H1 (cell line): ENCODE data around the gene CDRT15. TPM values are rescaled to one million over a fixed set of nuclear protein-coding genes. Genes with fewer than 3 reads are reported as not detected.

Source experiments
- E2F6 ChIP-seq: IDR thresholded peaks from 2 replicates; pipeline ENCODE4 v1.6.1; 2012; ENCODE audit warnings: inconsistent platforms
- NANOG ChIP-seq: IDR thresholded peaks from 2 replicates; pipeline ENCODE4 v1.6.1; 2011; ENCODE audit warnings: low read length, low read depth, mild to moderate bottlenecking, inconsistent platforms; ENCODE audit not compliant: insufficient read depth, poor library complexity, severe bottlenecking
- RAD21 ChIP-seq, 2 experiments: IDR thresholded peaks in 1 of 2; conservative IDR thresholded peaks in 1 of 2; 2 replicates each; pipeline ENCODE4 v1.6.1; 2011; ENCODE audit warnings: low read depth in 2 of 2, low read length in 2 of 2, improper control_type of control experiment in 1 of 2, inconsistent platforms in 1 of 2, mild to moderate bottlenecking in 1 of 2, moderate library complexity in 1 of 2
- RFX5 ChIP-seq: IDR thresholded peaks from 2 replicates; pipeline ENCODE4 v1.6.1; 2011; ENCODE audit warnings: low read depth, low read length, improper control_type of control experiment, borderline replicate concordance
- RNF2 ChIP-seq: fragments of 200-900, 300-1000 bp; sonication (generic); IDR thresholded peaks from 2 replicates; pipeline ENCODE4 v1.7.1; 2016; ENCODE audit warnings: borderline replicate concordance, low read depth, mild to moderate bottlenecking, antibody characterized with exemption, low read length; ENCODE audit not compliant: poor library complexity, severe bottlenecking; ENCODE audit errors: missing control alignments
- SP2 ChIP-seq: IDR thresholded peaks from 2 replicates; pipeline ENCODE4 v1.6.1; 2012; ENCODE audit warnings: mild to moderate bottlenecking, low read length, inconsistent platforms
- YY1 ChIP-seq: IDR thresholded peaks from 2 replicates; pipeline ENCODE4 v1.6.1; 2011; ENCODE audit warnings: low read depth, mild to moderate bottlenecking, low read length
- polyA plus RNA-seq, 7 experiments: library from polyadenylated mRNA; depleted of rRNA in 3 of 7; stranded (reverse) in 5 of 7; unstranded in 2 of 7; fragments of >200 nt in 5 of 7; fragments of 200-250 nt in 2 of 7; gene quantifications; 1 replicate in 5 of 7; 2 replicates in 1 of 7; 4 replicates in 1 of 7; pipeline versions ENCODE4 v1.2.1 to v1.2.3, GENCODE V29; 2011 to 2013; ENCODE audit warnings: missing spikeins in 2 of 7, mixed read lengths in 2 of 7
- total RNA-seq: library from RNA; stranded (reverse); fragmentation: NEBNext Ultra II Directional; extraction: Animal tissue kit (Norgen Biotek cat#: 25700); gene quantifications from 2 replicates; pipeline ENCODE4 v1.2.1, GENCODE V29; 2021

Gene CDRT15
- total and polyA plus RNA-seq, 2 of the 8 experiments (the other 6 are each of a cell fraction or from before 2014, with no cell fraction given), result not detected

- no peak for TF ChIP-seq RNF2
- no peak for TF ChIP-seq NANOG
- TF ChIP-seq YY1, result no peak
- no peak for TF ChIP-seq RFX5
- TF ChIP-seq SP2, result no peak
- TF ChIP-seq E2F6, result no peak
- TF ChIP-seq RAD21 (IDR thresholded peaks at IDR 0.05 in 1 of 2, conservative IDR thresholded peaks at IDR 0.05 in 1 of 2; ENCODE audit: low read depth in 2 of 2, low read length in 2 of 2), result no peak
Measured at GRCh38 chr17:14207791-14208190, 28.9 kb downstream of the CDRT15 start (continued).
